ENCODE measurements around the gene LRRC55.
A peak's percentile ranks its signal among the peaks of the same experiment; 100 is the strongest.

Gene LRRC55, protein sequence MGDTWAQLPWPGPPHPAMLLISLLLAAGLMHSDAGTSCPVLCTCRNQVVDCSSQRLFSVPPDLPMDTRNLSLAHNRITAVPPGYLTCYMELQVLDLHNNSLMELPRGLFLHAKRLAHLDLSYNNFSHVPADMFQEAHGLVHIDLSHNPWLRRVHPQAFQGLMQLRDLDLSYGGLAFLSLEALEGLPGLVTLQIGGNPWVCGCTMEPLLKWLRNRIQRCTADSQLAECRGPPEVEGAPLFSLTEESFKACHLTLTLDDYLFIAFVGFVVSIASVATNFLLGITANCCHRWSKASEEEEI

DNA sequence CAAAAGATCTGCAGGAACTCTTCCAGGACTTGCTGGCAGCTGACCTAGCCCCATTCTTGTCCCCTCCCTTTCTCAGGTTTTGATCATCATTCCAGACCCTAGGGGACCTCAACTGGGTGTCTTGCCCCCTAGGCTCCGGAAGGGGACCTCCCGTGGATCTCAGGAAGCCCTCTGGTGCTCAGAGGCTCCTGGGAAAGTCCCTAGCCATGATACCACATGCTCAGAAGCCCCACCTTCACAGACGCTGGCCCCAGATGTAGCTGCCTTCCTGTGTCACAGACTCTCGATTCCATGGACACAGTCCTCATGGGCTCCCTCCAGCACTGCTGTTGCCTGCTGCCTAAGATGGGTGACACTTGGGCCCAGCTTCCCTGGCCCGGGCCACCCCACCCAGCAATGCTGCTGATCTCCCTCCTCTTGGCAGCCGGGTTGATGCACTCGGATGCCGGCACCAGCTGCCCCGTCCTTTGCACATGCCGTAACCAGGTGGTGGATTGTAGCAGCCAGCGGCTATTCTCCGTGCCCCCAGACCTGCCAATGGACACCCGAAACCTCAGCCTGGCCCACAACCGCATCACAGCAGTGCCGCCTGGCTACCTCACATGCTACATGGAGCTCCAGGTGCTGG is at the start of gene LRRC55:
LRRC55 (plus strand) TSS at position 276 of the 628 bp plus-strand sequence; CDS start at position 346, 70 bp downstream.
- DNase-seq: no peak

DNA sequence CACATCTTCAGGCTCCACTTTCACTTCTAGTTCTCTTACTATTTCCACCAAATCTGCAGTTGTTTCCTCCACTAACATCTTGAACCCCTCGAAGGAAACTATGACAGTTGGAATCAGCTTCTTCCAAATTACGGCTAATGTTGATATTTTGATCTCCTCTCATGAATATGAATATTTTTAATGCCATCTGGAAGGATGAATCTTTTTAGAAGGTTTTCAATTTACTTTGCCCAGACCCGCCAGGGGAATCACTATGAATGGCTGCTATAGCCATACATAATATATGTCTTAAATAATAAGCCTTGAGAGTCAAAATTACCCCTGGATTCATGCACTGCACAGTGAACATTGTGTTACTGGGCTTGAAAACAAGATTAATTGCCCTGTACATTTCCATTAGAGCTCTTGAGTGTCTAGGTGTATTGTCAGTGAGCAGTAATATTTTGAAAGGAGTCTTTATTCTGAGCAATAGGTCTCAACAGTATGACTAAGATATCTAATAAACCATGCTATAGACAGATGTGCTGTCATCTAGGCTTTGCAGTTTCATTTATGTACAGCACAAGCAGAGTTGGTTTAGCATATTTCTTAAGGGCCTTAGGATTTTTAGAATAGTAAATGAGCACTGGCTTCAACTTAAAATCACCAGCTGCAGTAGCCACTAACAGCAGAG is 48.3 kb upstream of the LRRC55 start:
- DNase-seq: peak in 2 of 3 experiments; percentile 54 to 69

DNA sequence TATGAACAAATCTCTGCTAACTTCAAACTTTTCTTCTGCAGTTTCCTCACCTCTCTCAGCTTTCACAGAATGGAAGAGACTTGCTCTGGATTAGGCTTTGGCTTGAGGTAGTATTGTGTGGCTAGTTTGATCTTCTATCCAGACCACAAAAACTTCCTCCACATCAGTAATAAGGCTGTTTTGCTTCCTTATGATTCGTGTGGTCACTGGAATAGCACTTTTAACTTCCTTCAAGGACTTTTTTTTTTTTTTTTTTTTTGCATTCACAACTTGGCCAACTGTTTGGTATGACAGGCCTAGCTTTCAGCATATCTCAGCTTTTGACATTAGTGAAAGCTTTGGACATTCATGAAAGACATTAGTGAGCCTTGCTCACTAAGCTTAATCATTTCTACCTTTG is 47.5 kb upstream of the LRRC55 start:
- no peak for DNase-seq

DNA sequence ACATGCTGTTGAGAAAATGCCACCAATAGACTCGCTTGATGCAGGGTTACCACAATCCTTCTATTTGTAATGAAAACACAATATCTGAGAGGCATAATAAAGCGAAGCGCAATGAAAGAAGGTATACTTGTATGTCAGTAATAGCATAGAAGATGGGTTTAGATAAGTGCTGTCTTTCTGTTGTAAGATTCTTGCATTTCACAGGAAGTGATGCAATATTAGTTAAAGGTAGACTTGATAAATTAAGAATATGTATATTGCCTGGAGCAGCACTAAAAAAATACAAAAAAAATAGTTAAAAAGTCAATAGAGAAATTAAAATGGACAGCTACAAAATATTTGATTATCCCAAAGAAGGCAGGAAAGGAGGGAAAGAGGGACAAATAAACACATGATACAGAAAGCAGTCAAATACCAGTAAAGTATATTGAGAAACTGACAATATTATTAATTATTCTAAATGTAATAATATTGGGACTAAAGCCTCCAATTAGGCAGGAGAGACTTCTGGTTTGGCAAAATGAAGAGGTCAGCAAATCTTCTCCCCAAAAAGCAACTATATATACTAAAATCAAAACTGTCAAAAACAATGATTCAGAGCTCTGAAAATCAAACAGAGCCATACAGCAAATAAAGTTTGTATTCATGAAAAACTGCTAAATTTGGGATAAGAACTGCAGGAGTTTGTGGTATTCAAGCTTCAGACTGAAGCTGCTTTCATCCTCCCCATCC is 46.6 kb upstream of the LRRC55 start:
- no peak for DNase-seq

DNA sequence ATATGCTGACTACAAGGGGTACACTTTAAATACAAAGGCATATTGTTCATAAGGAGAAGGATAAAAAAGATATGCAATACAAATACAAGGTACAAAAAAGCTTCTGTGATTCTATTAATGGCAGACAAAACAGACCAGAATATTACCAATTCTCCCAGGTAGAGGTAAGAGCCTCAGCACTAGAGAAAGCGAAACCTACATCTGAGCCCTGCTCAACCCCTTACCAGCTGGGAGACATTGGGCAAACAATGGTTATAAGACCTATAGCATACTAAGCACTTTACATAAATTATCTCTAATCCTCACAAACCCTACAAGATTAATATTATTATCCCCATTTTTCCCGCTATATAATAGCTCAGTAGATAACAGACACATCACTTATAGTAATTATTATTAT is 41.2 kb upstream of the LRRC55 start:
- DNase-seq: no peak

DNA sequence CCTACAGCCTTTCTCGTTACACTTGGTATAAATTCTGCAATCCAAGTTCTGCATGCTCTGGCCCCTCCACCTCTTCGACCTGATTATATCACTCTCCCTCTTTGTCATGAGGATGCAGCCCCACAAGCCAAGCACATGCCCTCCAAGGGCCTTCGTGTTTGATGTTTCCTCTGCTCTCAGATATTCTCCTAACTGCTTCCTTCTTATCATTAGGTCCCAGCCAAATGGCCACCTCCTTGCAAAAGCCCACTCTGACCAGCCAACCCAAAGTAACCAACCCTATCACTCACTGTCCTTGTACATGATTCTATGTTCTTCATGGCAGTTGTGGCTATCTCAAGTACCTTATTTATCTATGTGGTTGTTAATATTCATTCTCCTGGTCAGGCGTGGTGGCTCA is 38.3 kb upstream of the LRRC55 start:
- no peak for DNase-seq

DNA sequence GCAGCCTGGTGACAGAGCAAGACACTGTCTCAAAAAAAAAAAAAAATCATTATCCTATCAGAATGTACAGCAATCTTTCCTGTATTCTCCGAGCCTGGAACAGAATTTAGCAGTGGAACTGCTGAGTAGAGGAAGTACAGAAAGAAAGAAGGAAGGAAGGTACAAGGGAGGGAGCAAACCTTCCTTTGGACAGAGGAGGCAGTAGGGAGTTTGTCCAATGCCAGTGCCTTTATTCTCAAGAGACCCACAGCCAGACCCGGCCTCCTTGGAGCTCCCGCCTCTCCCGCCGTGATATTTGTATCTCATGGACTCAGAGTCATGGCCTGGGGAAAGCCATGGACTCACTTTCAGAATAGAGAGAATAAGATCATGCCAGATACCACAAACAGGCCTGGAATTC is 37.7 kb upstream of the LRRC55 start:
- DNase-seq: no peak

DNA sequence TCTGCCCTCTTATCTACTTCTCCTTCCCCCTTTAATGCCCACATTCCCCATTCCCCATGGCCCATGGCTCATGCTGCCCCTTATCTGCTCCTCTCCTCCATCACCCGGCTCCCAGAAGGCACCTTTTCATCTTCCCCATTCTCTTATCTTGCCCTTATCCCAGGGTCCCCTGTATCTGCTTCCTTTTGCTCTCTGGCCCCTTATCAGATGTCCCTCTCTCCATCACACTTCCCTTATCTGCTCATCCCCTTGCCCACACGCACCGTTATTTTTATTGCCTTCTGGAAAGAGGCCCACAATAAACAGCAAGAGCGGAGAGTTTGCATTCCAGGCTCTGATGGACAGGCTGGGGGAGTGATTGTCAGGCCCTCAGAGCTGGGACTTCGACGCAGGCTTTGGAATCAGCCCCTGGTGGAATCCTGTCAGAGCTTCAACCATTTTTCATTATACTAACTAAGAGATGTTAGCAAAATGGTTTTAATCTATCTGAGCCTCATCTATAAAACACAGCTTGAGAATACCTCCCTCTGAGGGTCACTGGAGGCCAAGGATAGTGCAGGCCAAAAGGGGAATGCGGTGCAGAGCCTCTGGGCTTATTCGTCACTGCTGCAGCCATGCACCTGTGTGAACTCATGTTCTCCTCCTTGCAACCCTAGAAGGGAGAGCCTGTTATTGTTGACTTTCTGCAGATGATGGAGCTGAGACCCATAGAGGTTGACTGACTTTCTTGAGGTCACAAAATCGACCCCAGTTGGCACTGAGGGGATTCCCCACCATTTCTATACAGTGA is 37.0 kb upstream of the LRRC55 start:
- DNase-seq: no peak

DNA sequence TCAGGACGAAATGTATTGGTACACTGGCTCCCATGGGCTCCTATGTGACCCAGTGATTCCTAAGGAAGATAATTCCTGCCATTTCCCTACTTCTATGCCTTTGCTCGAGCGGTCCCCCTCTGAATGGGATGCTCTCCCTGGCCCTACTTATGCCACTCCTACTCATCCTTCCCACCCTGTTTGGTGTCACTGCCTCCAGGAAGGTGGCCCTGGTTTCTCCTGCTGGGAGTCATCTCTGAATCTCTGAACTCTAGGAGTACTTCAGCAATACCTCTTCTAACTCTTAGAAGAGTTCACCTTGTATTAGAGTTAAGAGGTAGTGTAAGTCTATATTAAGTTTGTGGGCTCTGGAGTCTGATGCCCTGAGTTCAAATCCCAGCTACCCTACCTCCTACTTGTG is 35.5 kb upstream of the LRRC55 start:
- DNase-seq: no peak

DNA sequence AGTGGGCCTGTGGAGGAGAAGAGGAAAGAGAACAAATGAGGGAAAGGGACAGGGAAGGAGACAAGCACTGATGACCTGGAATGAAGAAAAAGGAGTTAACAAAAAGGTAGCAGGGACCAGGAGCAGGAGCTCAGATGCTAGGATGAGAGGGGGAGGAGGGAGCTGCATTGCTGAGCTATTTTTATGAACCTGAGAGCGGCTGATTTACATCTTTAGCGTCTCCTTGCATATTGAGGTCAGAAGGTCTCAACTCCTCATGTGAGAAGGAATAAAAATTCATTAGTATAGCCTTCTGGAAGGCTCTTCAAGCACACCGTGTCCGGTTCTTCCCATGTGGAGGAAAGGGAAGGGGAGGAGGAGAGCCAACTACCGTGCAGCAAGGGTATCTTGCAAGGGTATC is 33.1 kb upstream of the LRRC55 start:
- no peak for DNase-seq

DNA sequence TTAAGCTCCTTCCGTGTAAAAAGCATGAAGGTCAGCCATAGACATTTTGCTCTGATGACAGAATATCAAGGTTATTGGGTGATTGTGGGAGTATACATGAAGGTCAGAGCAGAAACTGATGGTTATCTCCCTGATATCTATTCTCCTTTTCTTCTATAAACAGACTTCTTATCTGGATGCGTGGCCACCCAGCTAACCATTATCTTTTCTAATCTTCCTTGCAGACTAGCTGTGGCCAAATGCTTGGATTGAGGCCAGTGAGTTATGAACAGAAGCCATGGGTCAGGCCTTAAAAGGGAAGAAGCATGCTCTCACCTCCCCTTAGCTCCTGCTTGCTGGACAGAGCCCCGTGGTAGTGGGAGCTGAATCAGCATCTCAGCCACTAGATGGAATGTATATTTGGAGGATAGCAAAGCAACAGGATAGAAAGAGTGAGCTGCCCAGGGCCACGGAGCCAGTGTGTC is 31.3 kb upstream of the LRRC55 start:
- no peak for DNase-seq

DNA sequence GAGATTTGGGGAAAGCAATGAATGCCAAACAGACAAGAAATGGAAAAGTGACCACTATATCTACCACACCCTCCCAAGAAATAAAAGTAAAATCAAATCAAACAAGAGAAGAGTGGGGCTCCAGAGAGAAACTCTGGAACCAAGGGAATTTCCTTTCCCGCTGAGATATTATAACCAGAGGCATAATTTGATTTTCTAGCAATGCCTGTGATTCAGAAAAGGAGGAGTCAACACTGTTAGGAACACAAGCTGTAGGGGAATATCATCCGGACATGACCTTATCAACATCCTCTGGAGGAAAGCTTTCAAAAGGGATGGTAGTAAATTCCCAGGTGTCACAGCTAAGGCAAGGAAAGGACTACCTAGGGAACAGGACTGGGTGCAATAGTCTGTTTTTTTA is 29.6 kb upstream of the LRRC55 start:
- no peak for DNase-seq

DNA sequence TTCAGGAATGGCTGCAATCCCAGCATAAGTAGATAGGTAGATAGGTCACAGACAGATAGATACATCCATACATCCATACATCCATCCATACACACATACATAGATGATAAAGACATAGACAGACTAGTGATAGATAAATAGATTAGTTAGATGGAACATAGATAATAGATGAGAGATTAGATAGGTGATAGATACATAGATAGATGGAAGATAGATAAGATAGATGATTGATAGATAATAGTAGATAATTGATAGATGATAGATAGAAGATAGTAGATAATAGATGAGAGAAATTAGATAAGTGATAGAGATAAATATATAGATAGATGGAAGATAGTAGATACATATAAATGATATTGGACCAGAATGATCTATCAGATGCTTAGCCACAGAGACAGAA is 28.3 kb upstream of the LRRC55 start:
- DNase-seq: no peak

DNA sequence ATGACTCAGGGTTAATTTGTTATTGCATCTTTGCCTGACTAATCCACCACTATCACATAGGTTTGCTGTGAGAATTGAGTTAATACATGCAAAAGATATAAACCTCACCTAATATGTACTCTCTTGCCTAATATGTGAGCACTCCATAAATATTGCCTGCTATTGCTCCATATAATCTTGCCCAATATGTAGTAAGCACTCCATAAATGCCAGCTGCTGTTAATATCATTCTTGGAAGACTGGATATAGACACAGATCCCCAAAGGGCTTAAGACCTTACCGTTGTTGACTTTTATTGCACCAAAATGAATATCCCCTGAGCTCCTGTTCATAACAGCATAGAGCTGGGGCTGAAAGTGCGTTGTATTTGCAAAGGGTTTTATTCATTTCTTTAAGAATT is 27.0 kb upstream of the LRRC55 start:
- DNase-seq: no peak

DNA sequence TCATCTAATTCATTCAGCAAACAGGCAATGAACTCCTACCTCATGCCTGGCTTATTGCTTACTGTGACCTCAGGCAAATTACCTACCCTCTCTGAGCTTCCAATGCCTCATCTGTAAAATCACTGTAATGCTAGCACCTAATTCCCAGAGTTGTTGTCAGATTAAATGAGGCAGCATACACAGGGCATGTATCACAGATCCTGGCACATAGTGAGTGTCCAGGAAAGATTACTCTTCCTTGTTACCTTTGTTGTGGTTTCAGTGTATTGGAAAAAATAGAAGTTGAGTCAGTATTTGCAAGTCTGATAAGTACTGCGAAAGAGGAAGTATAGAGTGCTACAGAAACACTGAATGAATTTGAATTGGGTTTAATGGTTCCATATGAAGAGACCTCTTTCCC is 26.4 kb upstream of the LRRC55 start:
- no peak for DNase-seq

DNA sequence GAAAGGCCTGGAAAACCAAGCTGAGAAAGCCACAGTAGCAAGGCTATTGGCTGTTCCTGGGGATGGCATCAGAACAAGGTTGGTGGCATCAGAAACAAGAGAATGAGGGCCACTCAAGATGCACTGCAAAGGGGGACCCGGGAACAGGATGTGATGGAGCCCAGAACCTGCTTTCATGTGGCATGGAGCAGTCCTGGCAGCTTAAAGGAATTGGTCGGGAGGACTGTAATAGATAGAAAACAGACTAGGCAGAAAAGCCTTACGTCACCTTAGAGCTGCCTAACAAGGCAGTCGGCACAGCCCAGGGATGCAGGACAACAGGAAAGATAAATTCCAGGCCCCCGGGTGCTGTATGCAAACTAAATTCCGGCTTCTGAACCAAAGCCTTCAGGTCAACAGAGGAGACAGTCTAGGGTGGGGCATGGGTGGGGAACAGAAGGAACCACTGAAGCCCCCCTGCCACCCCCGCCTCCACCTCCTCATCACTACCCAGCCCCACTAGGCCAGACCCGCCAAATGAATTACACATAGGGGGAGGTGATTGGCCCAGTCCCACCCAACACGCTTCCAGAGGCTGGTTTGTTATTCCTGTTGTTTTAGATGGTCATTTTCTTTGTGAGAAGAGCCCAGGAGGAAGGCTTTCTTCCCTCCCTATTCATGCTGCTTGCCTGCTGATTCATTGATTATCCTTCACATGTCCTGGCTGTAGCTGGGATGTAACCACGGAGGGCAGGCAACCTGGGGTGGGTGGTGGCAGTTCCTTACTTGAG is 25.7 kb upstream of the LRRC55 start:
- no peak for DNase-seq

DNA sequence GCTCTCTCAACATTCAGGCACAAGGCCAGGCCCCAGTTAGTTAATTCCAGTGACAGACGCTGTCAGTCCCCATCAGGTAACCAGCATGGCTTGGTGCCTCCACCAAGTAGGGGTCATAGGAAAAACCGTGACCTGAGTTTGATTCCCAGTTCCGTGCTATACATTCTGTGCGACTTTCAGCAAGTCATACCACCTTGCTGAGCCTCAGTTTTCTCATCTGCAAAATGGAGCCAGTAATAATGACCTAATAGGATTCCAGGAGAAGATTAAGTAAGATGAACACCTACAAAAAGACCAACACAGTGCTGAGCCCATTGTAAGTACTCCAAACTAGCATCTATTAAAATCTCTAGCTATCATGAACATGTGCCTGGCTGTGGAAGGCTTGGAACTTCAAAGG is 24.8 kb upstream of the LRRC55 start:
- DNase-seq: no peak

DNA sequence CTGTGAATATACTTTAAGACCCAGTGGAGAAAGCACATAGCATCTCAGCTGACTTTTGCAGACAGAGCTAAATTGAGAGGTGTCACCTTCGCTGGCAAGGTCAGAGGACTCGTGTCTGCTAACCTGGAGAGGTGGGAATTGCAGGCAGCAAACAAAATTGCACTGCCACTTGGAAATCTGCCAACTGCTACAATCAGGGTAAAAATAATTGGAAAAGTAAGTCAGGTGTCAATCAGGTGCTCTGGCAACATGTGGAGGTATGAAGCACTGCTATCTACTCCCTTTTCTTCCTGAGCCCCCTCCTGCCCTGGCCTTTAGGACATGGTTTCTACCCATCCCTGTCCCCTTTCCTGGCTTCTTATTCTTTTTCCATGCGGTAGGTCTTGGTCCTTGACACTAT is 24.1 kb upstream of the LRRC55 start:
- DNase-seq: peak in 1 of 3 experiments; percentile 21

DNA sequence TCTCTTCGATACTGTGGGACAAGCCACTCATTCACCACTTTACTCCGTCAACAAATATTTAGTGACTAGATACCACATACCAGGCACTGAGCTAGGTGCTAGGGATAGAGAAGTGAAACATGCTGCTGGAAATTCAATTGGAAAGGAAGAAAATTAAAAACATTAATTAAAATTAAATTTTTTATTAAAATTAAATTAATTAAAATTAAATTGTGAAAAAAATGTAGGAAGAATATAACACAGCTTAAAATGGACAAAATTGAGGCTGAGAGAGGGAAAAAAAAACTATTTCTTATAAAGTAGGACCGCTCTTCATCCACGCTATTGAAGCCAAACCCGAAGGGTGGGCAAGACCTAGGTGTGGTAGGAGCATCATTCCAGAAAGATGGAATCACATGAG is 23.6 kb upstream of the LRRC55 start:
- no peak for DNase-seq

DNA sequence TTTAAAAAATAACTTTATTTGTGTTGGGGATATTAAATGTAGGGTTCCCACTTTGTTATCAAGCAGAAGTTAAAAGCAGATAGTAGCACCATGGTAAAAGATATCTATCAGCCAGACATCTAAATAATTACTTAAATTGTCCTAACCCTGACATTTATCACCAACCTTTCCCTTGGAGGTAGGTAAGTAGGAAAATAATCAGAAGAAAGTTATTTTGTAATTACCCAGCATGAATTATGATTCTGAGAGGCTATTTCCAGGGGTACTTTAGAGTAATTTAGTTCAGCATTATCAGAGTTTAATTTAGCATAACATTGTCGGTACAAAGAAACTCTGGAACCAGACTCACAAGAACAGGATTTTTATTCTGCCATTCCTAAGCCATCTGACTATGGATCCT is 23.2 kb upstream of the LRRC55 start:
- peak in 1 of 3 experiments; percentile 10 for DNase-seq

DNA sequence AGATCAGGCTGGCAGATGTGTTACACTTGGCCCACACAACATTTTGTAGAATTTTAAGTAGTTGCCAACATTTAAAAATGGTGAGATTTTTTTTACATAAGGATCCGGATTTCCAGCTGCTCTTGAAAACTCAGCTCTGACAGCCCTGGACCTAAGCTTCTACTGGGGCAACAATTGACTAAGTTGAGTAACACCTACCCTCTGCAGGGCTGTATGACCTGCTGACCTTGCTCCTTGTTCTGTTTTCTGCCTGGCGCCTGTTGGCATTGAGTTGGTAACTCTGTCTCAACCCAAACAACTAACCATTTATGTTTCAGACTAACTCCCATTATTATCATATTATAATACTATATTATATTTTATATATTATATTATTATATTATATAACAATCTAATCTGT is 21.1 kb upstream of the LRRC55 start:
- no peak for DNase-seq

DNA sequence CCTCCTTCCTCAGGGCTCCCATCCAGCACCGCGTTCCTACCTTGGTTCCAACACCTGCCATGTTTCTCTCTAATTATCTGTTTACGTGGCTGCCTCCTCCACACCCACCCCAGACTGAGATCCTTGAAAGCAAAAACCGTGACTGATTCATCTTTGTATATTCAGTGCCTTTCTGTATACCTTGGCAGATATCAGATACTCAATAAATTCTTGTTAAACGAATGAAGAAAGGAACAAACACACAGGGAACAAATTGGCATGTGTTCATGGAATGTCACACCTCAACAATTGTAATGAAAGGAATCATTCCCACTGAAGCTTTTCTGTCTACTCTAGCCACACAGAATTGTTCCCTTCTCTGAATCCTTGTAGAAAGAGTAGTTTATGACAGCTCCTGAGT is 20.4 kb upstream of the LRRC55 start:
- DNase-seq: peak in 2 of 3 experiments; percentile 47 to 53

Measured in NCI-H1417 (cell line).